Kidney epithelial cell (primary cell): Measurements from ENCODE around the gene DNAJC10. TPM values are rescaled to one million over a fixed set of nuclear protein-coding genes. Genes with fewer than 3 reads are reported as not detected.
"Not testable (repeated sequence)": the region's sequence is repeated elsewhere in the genome, so short reads cannot be mapped to it uniquely, and the experiment has no call there.

ENCODE experiments used
- DNase-seq: peaks from one replicate; pipeline ENCODE4 v3.0.0-alpha.2; 2010; ENCODE audit warnings: low read depth
- H3K27me3 ChIP-seq: 2 replicates; pipeline ENCODE4 v1.6.0; 2011; ENCODE audit warnings: low read length; ENCODE audit not compliant: control insufficient read depth, insufficient read depth
- H3K36me3 ChIP-seq: 2 replicates; pipeline ENCODE4 v1.5.1; 2011; ENCODE audit warnings: low read length; ENCODE audit not compliant: control insufficient read depth, insufficient read depth
- H3K4me3 ChIP-seq: 2 replicates; pipeline ENCODE4 v1.5.1; 2011; ENCODE audit warnings: low read depth, mild to moderate bottlenecking, control low read depth, low read length
- CTCF ChIP-seq: IDR thresholded peaks from 2 replicates; pipeline ENCODE4 v1.5.1; 2011; ENCODE audit warnings: mild to moderate bottlenecking, moderate library complexity, low read length, control low read depth, inconsistent platforms; ENCODE audit not compliant: insufficient read depth, poor library complexity, severe bottlenecking
- total RNA-seq: library from RNA; depleted of rRNA; stranded (reverse); fragments of >200 nt; gene quantifications from 2 replicates; pipeline ENCODE4 v1.2.3, GENCODE V29; 2015

The DNAJC10 gene
- total RNA-seq, 1 donor from 2014 or later = 171 TPM

GRCh38 chr2:182741620-182742019 is 25.6 kb downstream of the DNAJC10 start:
- no peak for TF ChIP-seq CTCF
- Histone ChIP-seq H3K36me3 (peaks cover 2% of the 10 kb centered on the region), H3K4me3 (no peak overlapping the region), H3K27me3 (no peaks in the 10 kb centered on the region)
- DNase-seq = no peak

GRCh38 chr2:182744490-182744889 is 28.4 kb downstream of the DNAJC10 start:
- no peak for DNase-seq
- no peak for TF ChIP-seq CTCF
- H3K36me3 ChIP-seq = peaks cover 1% of the 10 kb centered on the region
- H3K4me3 ChIP-seq = no peak overlapping the region
- H3K27me3 ChIP-seq = no peaks in the 10 kb centered on the region

- no peak for DNase-seq
- Histone ChIP-seq H3K4me3 (no peak overlapping the region), H3K36me3 (peaks cover 1% of the 10 kb centered on the region), H3K27me3 (no peaks in the 10 kb centered on the region)
- no peak for TF ChIP-seq CTCF
These were observed 29.0 kb downstream of the DNAJC10 start for GRCh38 chr2:182745061-182745460.

GRCh38 chr2:182745894-182746293 is 29.8 kb downstream of the DNAJC10 start:
- H3K4me3 ChIP-seq, DNase-seq, H3K36me3 ChIP-seq, H3K27me3 ChIP-seq: not testable (repeated sequence)

GRCh38 chr2:182754231-182754630 is 38.2 kb downstream of the DNAJC10 start:
- DNase-seq = no peak
- Histone ChIP-seq H3K36me3 (no peaks in the 10 kb centered on the region), H3K4me3 (no peak overlapping the region), H3K27me3 (no peaks in the 10 kb centered on the region)
- TF ChIP-seq CTCF = no peak

GRCh38 chr2:182758379-182758778 is 42.3 kb downstream of the DNAJC10 start:
- H3K4me3 ChIP-seq = no peak overlapping the region
- no peaks in the 10 kb centered on the region for H3K27me3 ChIP-seq
- TF ChIP-seq CTCF = no peak
- no peaks in the 10 kb centered on the region for H3K36me3 ChIP-seq
- no peak for DNase-seq
